ENCODE results near the gene DLX5. TPM values are rescaled to one million over a fixed set of nuclear protein-coding genes. Genes with fewer than 3 reads are reported as not detected.

DLX5 gene
- total RNA-seq, 4 donors from 2014 or later = not detected

GRCh38 chr7:97022491-97023306, 1.9 kb downstream of the DLX5 start:
- Histone ChIP-seq H3K27me3 (peaks cover 0 to 74% of the 10 kb centered on the region in 2 donors), H3K4me3 (no peak overlapping the region), H3K9me3 (no peaks in the 10 kb centered on the region), H3K4me1 (peaks cover 0 to 36% (median 2%) of the 10 kb centered on the region in 4 donors), H3K36me3 (no peaks in the 10 kb centered on the region), H3K27ac (no peak overlapping the region)
- no peak for DNase-seq
- TF ChIP-seq CTCF (IDR thresholded peaks at IDR 0.05) (no peak), POLR2A (IDR thresholded peaks at IDR 0.05) (no peak)

GRCh38 chr7:97021747-97022490, 2.7 kb downstream of the DLX5 start:
- Histone ChIP-seq H3K9me3 (no peaks in the 10 kb centered on the region), H3K27me3 (peaks cover 0 to 82% of the 10 kb centered on the region in 2 donors), H3K27ac (no peak overlapping the region), H3K36me3 (no peaks in the 10 kb centered on the region), H3K4me3 (no peak overlapping the region), H3K4me1 (peaks cover 0 to 32% (median 2%) of the 10 kb centered on the region in 4 donors)
- DNase-seq = no peak
- no peak for TF ChIP-seq POLR2A (IDR thresholded peaks at IDR 0.05)
- no peak for TF ChIP-seq CTCF (IDR thresholded peaks at IDR 0.05)

GRCh38 chr7:97020996-97021746, 3.5 kb downstream of the DLX5 start:
- Histone ChIP-seq H3K4me3 (no peak overlapping the region), H3K27me3 (peaks cover 0 to 83% of the 10 kb centered on the region in 2 donors), H3K36me3 (no peaks in the 10 kb centered on the region), H3K27ac (no peak overlapping the region), H3K9me3 (no peaks in the 10 kb centered on the region), H3K4me1 (peaks cover 0 to 31% (median 2%) of the 10 kb centered on the region in 4 donors)
- no peak for DNase-seq
- no peak for TF ChIP-seq CTCF (IDR thresholded peaks at IDR 0.05)
- no peak for TF ChIP-seq POLR2A (IDR thresholded peaks at IDR 0.05)

- H3K27ac ChIP-seq = no peak overlapping the region
- H3K4me3 ChIP-seq = no peak overlapping the region
- DNase-seq = no peak
- peaks cover 0 to 81% of the 10 kb centered on the region in 2 donors for H3K27me3 ChIP-seq
- H3K36me3 ChIP-seq = no peaks in the 10 kb centered on the region
- TF ChIP-seq CTCF (IDR thresholded peaks at IDR 0.05) = no peak
- no peak for TF ChIP-seq POLR2A (IDR thresholded peaks at IDR 0.05)
- H3K9me3 ChIP-seq = no peaks in the 10 kb centered on the region
- peaks cover 0 to 29% (median 2%) of the 10 kb centered on the region in 4 donors for H3K4me1 ChIP-seq
Measured at GRCh38 chr7:97020601-97020995, 4.0 kb downstream of the DLX5 start.

DNA sequence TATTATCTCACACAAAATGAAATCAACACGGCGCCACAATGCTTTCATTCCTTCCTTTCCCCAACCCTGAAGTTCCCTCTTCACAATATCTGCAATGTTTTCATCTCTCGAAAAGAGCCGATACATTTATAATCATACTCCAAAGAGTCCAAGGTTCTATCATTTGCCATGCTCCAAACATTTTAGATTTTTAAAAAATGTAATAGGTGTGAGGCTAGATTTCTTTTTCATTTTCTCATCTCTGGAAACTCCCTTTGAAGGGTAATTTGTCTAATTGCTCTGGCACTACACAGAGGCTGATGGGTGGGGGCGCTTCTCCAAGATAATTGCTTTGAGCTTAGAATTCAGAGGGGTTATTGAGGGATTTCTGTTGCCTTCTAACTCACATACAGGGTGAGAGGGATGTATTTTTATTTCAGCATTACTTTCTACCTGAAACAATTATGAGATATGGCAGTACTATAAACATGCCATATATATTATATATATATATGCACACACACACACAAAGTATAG, 4.9 kb downstream of the DLX5 start:
- no peaks in the 10 kb centered on the region for H3K9me3 ChIP-seq
- TF ChIP-seq CTCF (IDR thresholded peaks at IDR 0.05) = no peak
- TF ChIP-seq POLR2A (IDR thresholded peaks at IDR 0.05) = no peak
- H3K4me1 ChIP-seq = peaks cover 0 to 27% (median 2%) of the 10 kb centered on the region in 4 donors
- no peak overlapping the region for H3K27ac ChIP-seq
- peaks cover 0 to 81% of the 10 kb centered on the region in 2 donors for H3K27me3 ChIP-seq
- H3K36me3 ChIP-seq = no peaks in the 10 kb centered on the region
- H3K4me3 ChIP-seq = no peak overlapping the region
- DNase-seq = no peak

Data from Peyer's patch (tissue), 4 donors.